HPDE6-E6E7 (cell line): Measurements from ENCODE around the gene UBE4B.
A peak's percentile ranks its signal among the peaks of the same experiment; 100 is the strongest.
"Not testable (repeated sequence)": the region's sequence is repeated elsewhere in the genome, so short reads cannot be mapped to it uniquely, and the experiment has no call there.

Experiments
- DNase-seq: peaks from one replicate; pipeline ENCODE4 v3.0.0; 2011; ENCODE audit warnings: missing footprints; ENCODE audit errors: extremely low spot score

UBE4B gene

DNA sequence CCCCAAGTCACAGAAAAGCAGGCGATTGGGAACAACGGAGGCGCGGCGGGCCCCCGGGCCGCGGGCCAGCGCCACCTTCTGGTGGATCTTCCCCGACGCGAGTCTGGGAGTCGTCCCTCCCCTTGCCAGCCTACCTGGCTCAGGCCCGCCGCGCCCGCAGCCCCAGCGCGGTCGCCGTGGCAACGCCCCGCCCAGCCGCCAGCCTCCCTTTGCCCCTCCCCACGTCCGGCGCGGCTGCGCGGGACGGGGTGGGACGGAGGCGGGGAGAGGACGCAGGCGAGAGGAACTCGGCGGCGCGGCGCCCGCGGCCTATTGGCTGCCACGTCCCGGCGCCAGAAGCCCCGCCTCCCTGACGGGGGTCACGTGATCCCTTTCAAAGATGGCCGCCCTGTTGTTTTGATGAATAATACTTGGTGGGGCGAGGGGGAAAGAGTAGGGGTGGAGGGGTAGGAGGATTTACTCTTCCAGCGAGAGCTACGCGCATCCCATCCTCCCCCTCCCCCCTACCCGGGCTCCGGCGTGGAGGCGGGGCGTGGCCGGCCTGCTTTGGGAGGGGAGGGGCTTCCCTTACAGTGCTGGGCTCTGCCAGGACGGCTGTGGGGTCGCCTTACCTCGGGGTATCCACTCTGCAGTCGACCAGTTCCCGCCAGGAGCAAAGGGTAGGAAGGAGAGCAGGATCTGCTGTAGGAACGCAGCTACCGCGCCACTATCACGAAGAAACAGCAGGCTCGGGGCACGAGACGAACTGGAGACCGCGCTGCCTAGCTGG, at the start of gene UBE4B:
Gene UBE4B, plus strand, starts transcription at position 369 of the 769 bp plus-strand sequence. CDS start 713 bp downstream, outside the sequence.
- DNase-seq, result peak; percentile 90

DNA sequence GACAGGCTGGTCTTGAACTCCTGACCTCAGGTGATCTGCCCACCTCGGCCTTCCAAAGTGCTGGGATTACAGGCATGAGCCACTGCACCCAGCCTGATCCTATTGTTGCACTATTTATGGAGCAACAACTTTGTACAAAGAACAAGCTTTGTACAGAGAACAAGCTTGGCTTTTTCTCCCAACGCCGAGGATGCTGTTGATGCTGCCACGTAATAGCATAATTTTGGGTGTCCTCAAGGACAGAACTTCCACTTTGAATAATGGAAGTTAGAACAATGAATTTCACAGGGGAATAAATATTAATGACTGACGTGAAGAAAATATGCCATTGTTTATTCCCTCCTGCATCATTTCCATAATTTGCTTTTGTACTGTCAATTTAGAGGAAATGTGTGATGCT, 48.5 kb upstream of the UBE4B start:
- no peak for DNase-seq

DNA sequence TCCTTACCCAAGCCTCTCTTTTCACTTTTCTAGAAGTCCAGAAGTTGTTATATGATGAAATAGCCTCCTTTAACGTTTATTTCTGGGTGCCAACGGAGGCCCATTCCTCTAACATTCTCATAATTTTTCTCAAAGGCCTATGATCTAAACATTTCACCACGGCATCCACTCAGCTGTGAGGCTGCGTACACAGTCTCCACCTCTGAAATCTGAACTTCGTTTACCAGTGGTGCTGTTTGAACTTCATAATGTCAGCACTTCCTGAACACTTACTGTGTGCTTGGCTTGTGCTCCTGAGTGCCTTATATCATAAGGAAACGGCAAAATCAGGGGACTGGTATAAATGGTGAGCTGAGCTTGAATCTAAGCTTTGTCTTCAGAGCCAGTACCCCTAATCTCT, 47.8 kb upstream of the UBE4B start:
- DNase-seq, result no peak

DNA sequence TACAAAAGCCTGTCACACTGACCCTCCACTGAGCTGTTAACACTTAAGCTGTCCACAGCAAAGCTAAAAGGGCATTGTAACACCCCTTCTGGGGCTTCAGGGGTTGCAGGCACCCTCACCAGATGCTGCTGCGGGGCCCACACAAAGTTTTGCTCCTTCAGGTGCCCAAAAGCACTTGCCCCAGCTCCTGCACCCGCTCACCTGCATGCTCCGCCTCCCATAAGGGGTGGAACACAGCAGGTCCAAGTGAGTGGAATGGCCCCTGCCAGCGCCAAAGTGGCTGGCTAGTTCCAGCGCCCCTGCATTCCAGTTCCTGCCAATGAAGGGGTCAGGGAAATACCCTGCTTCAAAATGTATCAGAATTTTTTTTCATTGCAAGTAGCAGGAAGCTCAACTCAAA, 43.0 kb upstream of the UBE4B start:
- no peak for DNase-seq

DNA sequence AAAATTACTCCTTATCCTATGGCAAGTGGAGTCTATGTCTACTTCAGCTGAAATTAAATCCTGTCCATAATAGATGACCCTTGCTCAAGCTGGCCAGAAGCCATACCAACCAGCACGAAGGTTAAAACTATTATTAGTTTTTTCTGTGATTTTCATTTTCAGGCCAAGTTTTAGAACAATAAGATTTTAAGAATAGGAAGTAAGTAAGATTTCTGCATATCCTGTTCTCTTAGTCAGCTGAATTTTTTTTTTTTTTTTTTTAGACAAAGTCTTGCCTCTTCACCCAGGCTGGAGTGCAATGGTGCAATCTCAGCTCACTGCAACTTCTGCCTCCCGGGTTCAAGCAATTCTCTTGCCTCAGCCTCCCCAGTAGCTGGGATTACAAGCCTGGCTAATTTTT, 41.8 kb upstream of the UBE4B start:
- no peak for DNase-seq

DNA sequence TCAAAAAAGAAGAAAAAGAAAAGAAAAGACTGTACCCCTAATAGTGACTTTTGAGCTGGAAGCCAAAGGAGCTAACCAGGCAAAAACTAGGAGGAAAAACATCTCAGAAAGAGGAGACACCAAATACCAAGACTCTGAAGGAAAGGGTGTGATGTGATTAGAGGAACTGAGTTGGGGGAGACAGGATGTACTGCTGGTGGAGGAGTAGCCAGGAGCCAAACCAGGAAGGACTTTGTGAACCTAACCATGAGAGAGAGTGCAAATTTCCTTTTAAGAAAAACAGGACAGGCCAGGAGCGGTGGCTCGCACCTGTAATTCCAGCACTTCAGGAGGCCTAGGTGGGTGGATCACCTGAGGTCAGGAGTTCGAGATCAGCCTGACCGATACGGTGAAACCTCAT, 39.8 kb upstream of the UBE4B start:
- DNase-seq, result no peak

DNA sequence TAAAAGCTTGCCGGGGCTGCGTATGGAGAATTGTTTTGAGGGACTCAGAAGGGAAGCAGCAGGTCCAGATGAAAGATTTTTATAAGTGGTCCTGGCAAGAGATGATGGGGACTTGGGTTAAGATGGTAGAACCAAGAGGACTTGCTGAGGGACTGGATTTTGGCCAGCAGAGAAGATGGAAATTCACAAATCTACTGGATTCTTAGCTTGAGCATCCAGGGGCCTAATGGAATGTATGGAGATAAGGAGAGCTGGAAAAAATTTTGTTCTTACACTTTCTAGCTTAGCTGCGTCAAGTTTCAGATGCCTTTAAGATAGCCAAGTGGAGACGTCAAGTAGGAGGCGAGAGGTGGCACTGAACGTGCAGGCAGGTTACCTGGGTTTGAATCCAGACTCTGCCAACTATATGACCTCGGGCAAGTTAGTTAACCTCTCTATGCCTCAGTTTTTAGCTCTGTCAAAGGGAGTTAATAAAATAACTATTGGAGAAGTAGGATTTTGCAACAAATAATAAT, 39.1 kb upstream of the UBE4B start:
- DNase-seq, result no peak

DNA sequence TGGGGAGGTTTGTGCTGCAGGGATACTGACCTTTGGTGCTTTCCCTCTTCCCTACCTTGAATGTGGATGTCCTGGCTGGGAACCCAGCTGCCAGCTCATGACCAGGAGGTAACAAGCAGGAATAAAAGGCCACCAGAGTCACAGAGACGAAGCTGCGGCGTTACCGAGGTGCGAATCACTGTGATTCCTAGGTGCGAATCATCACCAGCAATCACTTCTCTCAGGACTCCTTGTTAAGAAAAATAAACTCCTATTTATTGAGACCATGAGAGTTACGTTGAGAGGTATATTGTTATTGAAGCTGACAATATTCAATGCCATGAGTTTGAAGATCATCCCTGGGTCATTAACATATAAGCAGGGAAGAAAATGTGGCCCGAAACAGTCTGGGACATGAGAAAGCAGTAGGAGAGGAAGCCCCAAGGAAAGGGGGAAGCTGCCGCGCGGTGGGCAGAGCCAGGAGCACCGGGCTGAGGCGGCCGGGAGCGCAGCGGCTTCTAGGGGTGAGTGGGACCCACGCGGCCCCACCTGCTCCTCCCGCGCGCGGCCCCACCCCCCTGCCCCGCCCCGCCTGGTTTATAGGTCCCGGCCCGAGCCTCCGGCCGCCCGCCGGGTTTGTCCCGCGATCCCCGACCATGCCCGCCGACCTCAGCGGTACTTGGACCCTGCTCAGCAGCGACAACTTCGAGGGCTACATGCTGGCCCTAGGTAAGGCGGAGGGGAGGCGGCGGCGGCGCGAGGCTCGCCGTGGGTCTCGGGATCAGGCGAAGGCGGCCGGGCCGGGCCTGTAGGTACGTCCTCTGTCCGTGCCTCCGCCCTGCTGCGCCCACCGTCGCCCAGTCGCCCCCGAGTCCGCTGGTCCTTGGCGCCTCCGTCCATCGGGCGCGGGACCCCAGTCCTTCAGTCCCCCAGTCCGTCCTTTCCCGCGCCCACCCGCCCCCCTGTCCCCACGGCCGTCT, 35.9 kb upstream of the UBE4B start, which contains the start of gene RBP7:
Gene RBP7, plus strand, starts transcription at position 605 of the 959 bp plus-strand sequence. Its CDS starts 31 bp downstream, at position 636.
- peak; percentile 16 for DNase-seq

DNA sequence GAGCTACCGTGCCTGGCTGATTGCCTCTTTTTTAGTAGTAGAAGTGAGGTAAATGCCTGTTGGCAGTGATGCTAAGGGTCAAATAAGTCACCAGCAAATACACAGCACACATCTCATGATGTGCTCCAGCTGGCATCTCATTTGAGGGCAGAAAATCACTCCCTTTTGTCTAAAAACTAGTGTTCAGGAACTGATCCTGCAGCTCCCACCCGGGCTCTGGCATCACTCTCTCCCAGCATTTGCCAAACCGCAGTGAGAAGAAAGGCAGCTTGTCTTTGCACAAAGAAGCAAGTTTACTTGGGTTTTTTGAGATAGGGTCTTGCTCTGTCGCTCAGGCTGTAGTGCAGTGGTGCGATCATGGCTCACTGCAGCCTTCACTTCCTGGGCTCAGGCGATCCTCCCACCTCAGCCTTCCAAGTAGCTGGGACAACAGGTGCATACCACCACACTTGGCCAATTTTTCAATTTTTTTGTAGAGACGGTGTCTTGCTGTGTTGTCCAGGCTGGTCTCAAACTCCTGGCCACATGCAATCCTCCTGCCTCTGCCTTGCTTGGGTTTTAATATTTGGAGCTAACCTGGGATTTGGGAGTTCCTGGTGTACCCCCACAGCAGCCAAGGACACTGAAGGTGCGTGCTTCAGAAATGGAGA, 31.6 kb upstream of the UBE4B start:
- no peak for DNase-seq

DNA sequence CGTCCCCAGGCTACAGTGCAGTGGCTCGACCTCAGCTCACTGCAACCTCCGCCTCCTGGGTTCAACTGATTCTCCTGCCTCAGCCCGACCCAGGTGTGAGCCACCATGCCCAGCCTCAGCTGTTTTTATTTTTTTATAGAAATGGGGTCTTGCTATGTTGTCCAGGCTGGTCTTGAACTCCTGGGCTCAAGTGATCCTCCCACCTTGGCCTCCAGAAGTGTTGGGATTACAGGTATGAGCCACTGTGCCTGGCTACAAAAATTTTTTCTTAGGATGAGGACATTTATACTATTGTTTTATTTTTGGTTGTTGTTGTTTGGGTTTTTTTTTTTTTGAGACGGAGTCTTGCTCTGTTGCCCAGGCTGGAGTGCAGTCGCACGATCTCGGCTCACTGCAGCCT, 27.5 kb upstream of the UBE4B start:
- not testable (repeated sequence) for DNase-seq

DNA sequence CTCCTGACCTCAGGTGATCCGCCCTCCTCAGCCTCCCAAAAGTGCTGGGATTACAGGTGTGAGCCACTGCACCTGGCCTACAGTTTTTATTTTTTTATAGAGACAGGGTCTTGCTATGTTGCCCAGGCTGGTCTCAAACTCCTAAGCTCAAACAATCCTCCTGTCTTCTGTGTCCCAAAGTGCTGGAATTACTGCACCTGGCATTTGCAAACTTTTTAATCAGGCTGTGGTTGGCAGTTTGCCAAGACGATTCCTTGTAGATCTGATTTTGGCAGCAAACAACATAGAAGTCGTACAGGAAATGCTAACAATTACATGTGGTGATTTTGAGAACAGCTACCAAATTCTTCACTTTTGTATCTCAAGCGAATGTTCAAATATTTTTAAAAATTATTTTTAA, 25.6 kb upstream of the UBE4B start:
- DNase-seq, result no peak

DNA sequence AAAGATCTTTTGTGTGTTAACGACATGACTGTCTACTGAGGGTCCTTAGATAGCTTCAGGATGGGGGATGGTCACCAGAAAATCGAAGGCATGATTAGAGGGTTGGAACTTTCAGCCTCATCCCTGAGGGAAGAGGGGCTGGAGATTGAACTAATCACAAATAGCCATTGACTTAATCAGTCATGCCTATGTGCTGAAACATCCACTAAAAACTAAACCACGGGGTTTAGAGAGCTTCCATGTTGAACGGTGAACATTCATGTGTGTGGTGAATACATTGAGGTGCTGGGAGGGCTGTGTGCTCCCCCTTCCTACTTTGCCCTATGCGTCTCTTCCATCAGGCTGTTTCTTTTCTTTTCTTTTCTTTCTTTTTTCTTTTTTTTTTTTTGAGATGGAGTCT, 18.7 kb upstream of the UBE4B start:
- DNase-seq, result no peak

DNA sequence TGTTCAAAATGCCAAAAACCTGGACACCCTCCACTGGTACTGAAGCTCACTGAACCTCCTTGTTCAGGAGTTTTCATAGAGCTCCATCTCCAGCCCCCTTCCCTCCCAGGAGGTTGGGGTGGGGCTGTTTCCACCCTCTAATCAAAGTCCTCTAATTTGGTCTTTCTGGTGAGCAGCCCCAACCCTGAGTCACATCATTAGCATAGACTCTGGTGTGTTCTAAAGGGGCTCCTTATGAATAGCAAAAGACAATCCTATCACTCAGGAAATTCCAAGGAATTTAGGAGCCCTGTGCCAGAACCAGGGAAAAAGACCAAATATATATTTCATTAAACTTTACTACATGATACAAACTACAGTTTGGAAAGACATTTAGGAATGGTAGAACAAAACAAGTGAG, 13.2 kb upstream of the UBE4B start:
- DNase-seq, result no peak

DNA sequence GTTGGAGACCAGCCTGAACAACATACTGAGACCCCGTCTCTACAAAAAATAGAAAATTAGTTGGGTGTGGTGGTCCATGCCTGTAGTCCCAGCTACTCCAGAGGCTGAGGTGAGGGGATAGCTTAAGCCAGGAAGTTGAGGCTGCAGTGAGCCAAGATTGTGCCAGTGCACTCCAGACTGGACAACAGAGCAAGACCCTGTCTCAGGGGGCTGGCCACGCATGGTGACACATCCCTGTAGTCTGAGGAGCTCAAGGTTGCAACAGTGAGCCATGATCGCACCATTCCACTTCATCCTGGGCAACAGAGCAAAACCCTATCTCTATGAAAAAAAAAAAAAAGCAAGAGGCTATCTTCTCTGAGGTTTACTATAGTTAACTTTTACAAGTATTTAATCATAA, 12.7 kb upstream of the UBE4B start:
- DNase-seq, result no peak

DNA sequence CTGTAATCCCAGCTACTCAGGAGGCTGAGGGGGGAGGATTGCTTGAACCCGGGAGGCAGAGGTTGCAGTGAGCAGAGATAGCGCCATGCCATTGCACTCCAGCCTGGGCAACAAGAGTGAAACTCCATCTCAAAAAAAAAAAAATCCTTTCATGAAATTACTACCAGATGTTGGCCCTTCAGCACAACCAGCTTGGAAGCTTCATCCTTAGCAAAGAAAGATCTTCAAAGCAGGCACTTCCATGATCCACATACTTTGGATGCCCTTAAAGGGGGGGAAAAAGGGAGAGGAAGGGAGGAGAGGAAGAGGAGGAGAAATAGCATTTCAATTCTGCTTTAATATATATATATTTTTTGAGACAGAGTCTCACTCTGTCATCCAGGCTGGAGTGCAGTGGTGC, 12.1 kb upstream of the UBE4B start:
- DNase-seq, result not testable (repeated sequence)

DNA sequence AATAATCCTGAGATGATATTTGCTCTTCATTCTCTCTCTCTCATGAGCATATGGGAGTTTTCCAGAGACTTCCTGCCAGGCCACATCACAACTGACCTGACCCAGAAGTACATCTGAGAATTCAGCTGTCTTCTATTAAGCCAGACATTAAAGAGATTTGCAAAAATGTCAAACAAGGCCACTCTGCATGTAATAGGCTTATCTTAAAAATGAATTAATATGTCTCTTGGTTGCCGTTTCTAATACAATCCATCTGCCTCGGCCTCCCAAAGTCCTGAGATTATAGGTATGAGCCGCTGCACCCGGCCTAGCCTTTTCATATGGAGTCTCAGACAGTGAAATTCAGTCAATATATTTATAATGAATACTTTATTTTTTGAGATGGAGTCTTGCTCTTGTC, 10.8 kb upstream of the UBE4B start:
- not testable (repeated sequence) for DNase-seq

DNA sequence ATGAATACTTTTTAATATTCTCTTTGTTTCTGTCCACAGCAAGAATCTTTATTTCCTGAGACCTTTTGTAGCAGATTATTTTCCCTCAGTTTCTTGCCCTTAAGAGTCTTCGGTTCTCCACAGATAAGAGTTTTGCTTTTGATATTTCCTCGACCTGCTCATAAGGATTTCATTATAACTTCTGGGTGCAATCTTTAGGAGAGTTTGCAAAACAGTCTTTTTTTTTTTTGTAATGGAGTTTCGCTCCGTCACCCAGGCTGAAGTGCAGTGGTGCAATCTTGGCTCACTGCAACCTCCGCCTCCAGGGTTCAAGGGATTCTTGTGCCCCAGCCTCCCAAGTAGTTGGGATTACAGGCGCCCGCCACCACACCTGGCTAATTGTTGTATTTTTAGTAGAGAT, 10.1 kb upstream of the UBE4B start:
- no peak for DNase-seq

DNA sequence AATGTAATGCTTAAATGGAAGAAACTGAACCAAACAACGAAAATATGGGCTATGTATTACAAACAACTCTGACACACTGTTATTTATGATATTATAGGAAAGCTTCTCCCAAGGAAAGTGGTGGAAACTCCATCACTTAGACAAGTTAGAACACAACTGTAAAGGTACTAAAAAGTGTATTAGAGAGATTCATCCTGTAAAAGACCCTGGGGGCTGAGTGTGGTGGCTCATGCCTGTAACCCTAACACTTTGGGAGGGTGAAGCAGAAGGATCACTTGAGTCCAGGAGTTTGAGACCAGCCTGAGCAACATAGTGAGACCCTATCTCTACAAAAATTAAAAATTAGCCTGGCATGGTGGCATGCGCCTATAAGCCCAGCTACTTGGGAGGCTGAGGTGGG, 7.4 kb upstream of the UBE4B start:
- DNase-seq, result no peak

DNA sequence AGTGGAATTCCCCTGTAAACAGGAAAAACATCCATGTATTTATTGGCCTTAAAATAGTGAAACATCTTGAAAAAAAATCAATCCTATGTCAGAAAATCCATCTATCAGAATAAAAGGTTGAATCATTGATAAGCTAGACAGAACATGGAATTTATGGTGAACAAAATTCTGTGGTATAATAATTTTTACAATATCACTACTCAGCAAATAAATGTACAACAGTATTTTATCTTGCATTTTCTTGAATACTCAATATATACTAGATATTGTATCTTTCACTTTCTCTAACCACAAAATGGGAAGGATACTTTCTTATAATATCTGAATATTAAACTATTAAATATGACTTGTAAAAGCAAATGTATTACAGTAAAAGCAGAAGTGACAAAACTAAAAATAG, 5.7 kb upstream of the UBE4B start:
- no peak for DNase-seq

DNA sequence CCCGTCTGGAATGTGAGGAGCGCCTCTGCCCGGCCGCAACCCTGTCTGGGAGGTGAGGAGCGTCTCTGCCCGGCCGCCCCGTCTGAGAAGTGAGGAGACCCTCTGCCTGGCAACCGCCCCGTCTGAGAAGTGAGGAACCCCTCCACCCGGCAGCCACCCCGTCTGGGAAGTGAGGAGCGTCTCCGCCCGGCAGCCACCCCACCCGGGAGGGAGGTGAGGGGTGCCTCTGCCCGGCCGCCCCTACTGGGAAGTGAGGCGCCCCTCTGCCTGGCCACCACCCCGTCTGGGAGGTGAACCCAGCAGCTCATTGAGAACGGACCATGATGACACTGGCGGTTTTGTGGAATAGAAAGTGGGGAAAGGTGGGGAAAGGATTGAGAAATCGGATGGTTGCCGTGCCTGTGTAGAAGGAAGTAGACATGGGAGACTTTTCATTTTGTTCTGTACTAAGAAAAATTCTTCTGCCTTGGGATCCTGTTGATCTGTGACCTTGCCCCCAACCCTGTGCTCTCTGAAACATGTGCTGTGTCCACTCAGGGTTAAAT, 3.7 kb upstream of the UBE4B start:
- not testable (repeated sequence) for DNase-seq

DNA sequence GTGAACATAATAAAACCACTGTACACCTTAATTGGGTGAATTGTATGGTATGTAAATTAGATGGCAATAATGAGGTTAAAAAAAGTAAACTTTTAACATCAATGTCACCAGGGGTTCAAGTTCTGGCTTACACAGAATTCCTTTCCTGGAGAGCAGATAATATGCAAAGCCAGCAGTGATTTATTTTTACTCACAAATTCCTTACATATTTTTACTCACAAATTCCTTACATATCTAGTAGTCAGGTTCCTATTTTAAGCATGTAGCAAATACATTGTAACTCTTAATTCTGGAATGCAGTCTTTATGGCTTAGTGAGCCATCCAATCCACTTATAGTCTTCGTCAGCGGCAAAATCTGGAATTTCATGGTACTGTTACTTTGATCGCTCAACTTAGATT, 1.3 kb upstream of the UBE4B start:
- no peak for DNase-seq

DNA sequence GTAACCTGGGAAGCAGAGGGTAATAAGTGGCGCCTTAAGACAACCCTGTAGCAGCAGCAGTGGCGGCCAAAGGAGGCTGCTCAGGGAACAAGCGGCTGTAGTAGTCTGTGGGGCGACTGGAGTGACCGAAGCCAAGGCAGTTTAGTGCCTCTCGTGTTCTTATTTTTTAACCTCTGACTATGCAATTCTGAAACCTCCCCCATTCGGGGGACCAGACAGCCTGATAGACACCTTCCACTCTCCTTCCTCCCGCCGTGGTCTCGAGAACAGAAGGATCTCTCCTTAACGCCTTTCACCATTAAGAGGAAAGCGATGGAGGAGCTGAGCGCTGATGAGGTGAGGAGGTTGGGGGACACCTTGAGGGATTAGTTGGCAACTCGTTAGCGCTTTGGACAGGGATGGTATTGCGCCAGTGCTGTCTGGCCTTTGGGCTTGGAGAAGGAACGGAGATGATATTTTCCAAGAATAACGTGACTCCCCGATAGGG, 644 bp downstream of the UBE4B start:
- peak; percentile 34 for DNase-seq
